CD14-positive monocyte (primary cell): ENCODE measurements around the gene TMEM203. TPM values are rescaled to one million over a fixed set of nuclear protein-coding genes. Genes with fewer than 3 reads are reported as not detected.

Source experiments
- DNase-seq, 3 donors: peaks; one replicate each; pipeline ENCODE4 v3.0.0-alpha.2; 2011 to 2022
- H2AFZ ChIP-seq: 2 replicates; pipeline ENCODE4 v1.6.0; 2012; ENCODE audit warnings: mild to moderate bottlenecking, low read depth, low read length, inconsistent platforms; ENCODE audit not compliant: insufficient read depth, poor library complexity, severe bottlenecking
- H3K27ac ChIP-seq, 2 donors: 1 replicate in 1 of 2; 2 replicates in 1 of 2; pipeline ENCODE4 v1.5.1; 2012 to 2013; ENCODE audit warnings: low read length in 2 of 2, control low read depth in 1 of 2, inconsistent platforms in 1 of 2, low read depth in 1 of 2, mild to moderate bottlenecking in 1 of 2
- H3K27me3 ChIP-seq, 2 donors: one replicate each; pipeline versions ENCODE4 v1.6.0 to v1.6.1; 2011 to 2013; ENCODE audit warnings: low read length in 2 of 2; ENCODE audit not compliant: control insufficient read depth in 2 of 2, insufficient read depth in 2 of 2
- H3K36me3 ChIP-seq, 2 donors: replicated peaks in 1 of 2; 1 replicate in 1 of 2; 2 replicates in 1 of 2; pipeline versions ENCODE4 v1.5.1 to v1.6.1; 2012 to 2013; ENCODE audit warnings: low read length in 2 of 2, control low read depth in 1 of 2, inconsistent platforms in 1 of 2, mild to moderate bottlenecking in 1 of 2; ENCODE audit not compliant: insufficient read depth in 2 of 2, control insufficient read depth in 1 of 2
- H3K4me1 ChIP-seq, 2 donors: 1 replicate in 1 of 2; 2 replicates in 1 of 2; pipeline versions ENCODE4 v1.5.1 to v1.6.1; 2012 to 2013; ENCODE audit warnings: low read length in 2 of 2, control low read depth in 1 of 2, inconsistent platforms in 1 of 2, mild to moderate bottlenecking in 1 of 2, moderate library complexity in 1 of 2; ENCODE audit not compliant: insufficient read depth in 2 of 2, control insufficient read depth in 1 of 2
- H3K4me2 ChIP-seq: replicated peaks from 2 replicates; pipeline ENCODE3; 2012; ENCODE audit warnings: low read length, moderate library complexity, mild to moderate bottlenecking; ENCODE audit not compliant: poor library complexity, severe bottlenecking; ENCODE audit errors: extremely low read depth
- H3K4me3 ChIP-seq, 3 experiments: fragments of 200-600 bp in 1 of 3; sonication (generic) in 1 of 3; replicated peaks in 1 of 3; 1 replicate in 2 of 3; 2 replicates in 1 of 3; pipeline ENCODE4 v1.5.1; 2011 to 2013; ENCODE audit warnings: low read length in 3 of 3, mild to moderate bottlenecking in 3 of 3, control low read depth in 2 of 3, low read depth in 2 of 3, inconsistent platforms in 1 of 3, moderate library complexity in 1 of 3
- H3K79me2 ChIP-seq: 2 replicates; pipeline ENCODE4 v1.6.0; 2012; ENCODE audit warnings: mild to moderate bottlenecking, control low read depth, inconsistent platforms, low read length, moderate library complexity; ENCODE audit not compliant: insufficient read depth
- H3K9ac ChIP-seq: 2 replicates; pipeline ENCODE4 v1.6.0; 2017; ENCODE audit warnings: low read length, mild to moderate bottlenecking; ENCODE audit not compliant: insufficient read depth, poor library complexity, severe bottlenecking
- H3K9me3 ChIP-seq, 2 donors: replicated peaks in 1 of 2; 1 replicate in 1 of 2; 2 replicates in 1 of 2; pipeline versions ENCODE4 v1.5.1 to v1.6.1; 2012 to 2013; ENCODE audit warnings: low read length in 2 of 2, control low read depth in 1 of 2; ENCODE audit not compliant: control insufficient read depth in 1 of 2, insufficient read depth in 1 of 2
- H4K20me1 ChIP-seq: 2 replicates; pipeline ENCODE4 v1.6.0; 2012; ENCODE audit warnings: mild to moderate bottlenecking, low read length, control low read depth, moderate library complexity; ENCODE audit not compliant: insufficient read depth
- H3K27ac Mint-ChIP-seq, 7 donors: one replicate each; pipeline ENCODE4 v1.8.0; 2020; ENCODE audit warnings: mild to moderate bottlenecking in 7 of 7, mixed read lengths in 7 of 7, moderate library complexity in 6 of 7, inconsistent platforms in 2 of 7
- H3K27me3 Mint-ChIP-seq, 3 donors: one replicate each; pipeline ENCODE4 v1.8.0; 2021 to 2022; ENCODE audit warnings: low read depth in 3 of 3, mild to moderate bottlenecking in 3 of 3, mixed read lengths in 3 of 3, moderate library complexity in 3 of 3, inconsistent platforms in 1 of 3
- H3K36me3 Mint-ChIP-seq, 2 donors: one replicate each; pipeline ENCODE4 v1.8.0; 2020; ENCODE audit warnings: mixed read lengths in 2 of 2, inconsistent platforms in 1 of 2, mild to moderate bottlenecking in 1 of 2
- H3K4me1 Mint-ChIP-seq: one replicate; pipeline ENCODE4 v1.8.0; 2020; ENCODE audit warnings: mild to moderate bottlenecking, mixed read lengths
- H3K4me3 Mint-ChIP-seq, 2 donors: one replicate each; pipeline ENCODE4 v1.8.0; 2020; ENCODE audit warnings: mild to moderate bottlenecking in 2 of 2, mixed read lengths in 2 of 2, moderate library complexity in 1 of 2
- H3K9me3 Mint-ChIP-seq, 7 donors: one replicate each; pipeline ENCODE4 v1.8.0; 2020 to 2022; ENCODE audit warnings: mixed read lengths in 7 of 7, mild to moderate bottlenecking in 6 of 7, moderate library complexity in 6 of 7, inconsistent platforms in 2 of 7
- CTCF ChIP-seq: fragments of 200-600 bp; IDR thresholded peaks from one replicate; pipeline ENCODE4 v1.8.0; 2022; ENCODE audit warnings: antibody characterized with exemption, mild to moderate bottlenecking
- WGBS: methylation state at CpG from one replicate; pipeline ENCODE4 v1.1.5; 2013; ENCODE audit warnings: missing lambda C conversion rate; ENCODE audit not compliant: insufficient coverage; 5-methylcytosine and 5-hydroxymethylcytosine counted together
- intact Hi-C, 2 donors: fragments of 100-400 bp; cut with micrococcal nuclease; formaldehyde crosslinking; loops; one replicate each; pipeline versions ENCODE4 v1.15.0 to v1.15.1; 2023
- polyA plus RNA-seq, 3 donors: library from polyadenylated mRNA; depleted of rRNA in 1 of 3; unstranded in 2 of 3; stranded (reverse) in 1 of 3; fragments of 300-500 nt in 2 of 3; fragments of >200 nt in 1 of 3; fragmentation: Illumina TruSeq in 2 of 3; gene quantifications; 1 replicate in 2 of 3; 2 replicates in 1 of 3; pipeline ENCODE4 v1.2.3, GENCODE V29; 2012 to 2021

The TMEM203 gene
- polyA plus RNA-seq, 3 donors = 13.1 to 88.1 (median 76.1) TPM

GRCh38 chr9:137192448-137192780 lies 13.0 kb downstream of the TMEM203 start:
- intact Hi-C loops = no loop called here
- no peak for DNase-seq
- Mint-ChIP-seq H3K27me3 (no peaks in the 10 kb centered on the region), H3K4me1 (peaks cover 22% of the 10 kb centered on the region), H3K27ac (no peak overlapping the region), H3K9me3 (peaks cover 0 to 2% (median 0%) of the 10 kb centered on the region in 7 donors), H3K36me3 (peaks cover 6 to 32% of the 10 kb centered on the region in 2 donors), H3K4me3 (no peak overlapping the region)
- 85% methylated on average over 9 of the region's 10 CpGs for WGBS
- Histone ChIP-seq H3K27me3 (no peaks in the 10 kb centered on the region), H3K9me3 (no peaks in the 10 kb centered on the region), H2AFZ (no peak overlapping the region), H3K4me1 (peaks cover 20 to 25% of the 10 kb centered on the region in 2 donors), H3K79me2 (peaks cover 29% of the 10 kb centered on the region), H3K4me3 (no peak overlapping the region), H3K27ac (no peak overlapping the region), H3K9ac (no peak overlapping the region), H3K36me3 (peaks cover 17 to 23% of the 10 kb centered on the region in 2 donors), H4K20me1 (peaks cover 31% of the 10 kb centered on the region), H3K4me2 (no peak overlapping the region)
- no peak for TF ChIP-seq CTCF

GRCh38 chr9:137191691-137192447 lies 13.6 kb downstream of the TMEM203 start:
- H3K4me1 ChIP-seq = peaks cover 24 to 30% of the 10 kb centered on the region in 2 donors
- no peak overlapping the region for H3K4me2 ChIP-seq
- no peak overlapping the region for H3K27ac ChIP-seq
- intact Hi-C loops = no loop called here
- H2AFZ ChIP-seq = no peak overlapping the region
- H4K20me1 ChIP-seq = peaks cover 31% of the 10 kb centered on the region
- Mint-ChIP-seq H3K9me3 (peaks cover 0 to 2% (median 0%) of the 10 kb centered on the region in 7 donors), H3K4me3 (no peak overlapping the region), H3K36me3 (peaks cover 6 to 36% of the 10 kb centered on the region in 2 donors), H3K27me3 (no peaks in the 10 kb centered on the region), H3K4me1 (peaks cover 26% of the 10 kb centered on the region), H3K27ac (no peak overlapping the region)
- no peak for TF ChIP-seq CTCF
- H3K79me2 ChIP-seq = peaks cover 35% of the 10 kb centered on the region
- no peaks in the 10 kb centered on the region for H3K27me3 ChIP-seq
- WGBS = 95% methylated on average over 16 of the region's 22 CpGs
- peaks cover 22 to 23% of the 10 kb centered on the region in 2 donors for H3K36me3 ChIP-seq
- H3K9me3 ChIP-seq = no peaks in the 10 kb centered on the region
- H3K9ac ChIP-seq = no peak overlapping the region
- no peak for DNase-seq
- H3K4me3 ChIP-seq = no peak overlapping the region
